Vein endothelial cell (primary cell): Measurements from ENCODE around the gene POU2AF3. TPM values are rescaled to one million over a fixed set of nuclear protein-coding genes. Genes with fewer than 3 reads are reported as not detected.

Experiments used
- small RNA-seq: library from RNA; depleted of rRNA; stranded (forward); fragments of <200 nt; gene quantifications from one replicate; pipeline ENCODE3, GENCODE V24; 2012
- total RNA-seq: library from RNA; depleted of rRNA; stranded (reverse); fragments of >200 nt; gene quantifications from 2 replicates; pipeline ENCODE4 v1.2.3, GENCODE V29; 2012

The POU2AF3 gene
- total RNA-seq = not detected in 2 replicates

GRCh38 chr11:111298413-111299100, at the start of gene POU2AF3:
TSS of gene POU2AF3 (plus strand) at chr11:111298546. CDS start at chr11:111298582, 36 bp downstream.

Small RNA genes lying within 50 kb of the gene (small RNA-seq; reads per million reads assigned to genes)
- gene MIR4491 = not detected

Other genes with a start within 250 kb of the POU2AF3 start
- gene POU2AF2, start 52.8 kb upstream of the POU2AF3 start, total RNA-seq = not detected in 2 replicates
- not detected in 2 replicates for gene POU2AF1, start 80.7 kb downstream of the POU2AF3 start, total RNA-seq
- gene BTG4, start 213.8 kb downstream of the POU2AF3 start, total RNA-seq = not detected in 2 replicates
- not detected in 2 replicates for gene HOATZ, start 216.2 kb downstream of the POU2AF3 start, total RNA-seq
- 20.9 and 21.3 TPM in 2 replicates for gene LAYN, start 242.2 kb downstream of the POU2AF3 start, total RNA-seq